Measurements from ENCODE around the gene CRK.
"Not testable (repeated sequence)": the region's sequence is repeated elsewhere in the genome, so short reads cannot be mapped to it uniquely, and the experiment has no call there.

The CRK gene

DNA sequence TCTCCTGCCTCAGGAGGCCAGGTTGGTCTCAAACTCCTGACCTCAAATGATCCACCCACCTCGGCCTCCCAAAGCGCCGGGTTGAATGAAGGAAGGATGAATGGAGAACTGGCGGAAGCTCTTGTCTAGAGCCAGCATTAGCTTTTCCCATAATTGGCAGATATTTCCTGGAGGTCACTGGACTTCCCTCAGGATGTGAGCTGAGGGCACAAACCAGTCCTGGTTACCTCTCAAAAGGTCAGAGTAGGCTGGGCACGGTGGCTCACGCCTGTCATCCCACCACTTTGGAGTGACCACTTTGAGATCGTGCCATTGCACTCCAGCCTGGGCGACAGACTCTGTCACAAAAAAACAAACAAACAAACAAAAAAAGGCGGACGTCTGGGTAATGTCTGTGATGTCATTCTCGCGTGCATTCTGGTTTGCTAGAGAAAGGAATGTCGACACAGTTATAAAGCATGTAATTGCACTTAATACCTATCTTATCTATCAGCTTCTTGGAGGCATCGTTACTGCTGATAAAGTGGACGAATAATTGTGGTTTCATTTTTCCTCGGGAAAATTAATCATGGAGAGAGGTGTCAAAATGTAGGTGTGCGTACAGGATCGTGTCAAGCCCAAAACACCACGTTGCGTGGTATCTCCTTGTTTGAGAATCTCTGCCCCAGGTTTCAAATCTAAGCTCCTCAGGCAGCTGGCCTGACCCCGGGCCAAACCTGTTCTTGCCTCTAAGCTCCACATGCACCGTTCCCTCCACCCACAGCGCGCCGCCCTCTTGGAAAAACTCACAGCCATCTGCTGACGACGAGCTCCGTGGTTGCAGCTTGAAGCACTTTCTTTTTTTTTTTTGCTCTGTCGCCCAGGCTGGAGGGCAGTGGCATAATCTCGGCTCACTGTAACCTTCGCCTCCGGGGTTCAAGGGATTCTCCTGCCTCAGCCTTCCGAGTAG lies 6.4 kb upstream of the CRK start:
- DNase-seq: no peak

DNA sequence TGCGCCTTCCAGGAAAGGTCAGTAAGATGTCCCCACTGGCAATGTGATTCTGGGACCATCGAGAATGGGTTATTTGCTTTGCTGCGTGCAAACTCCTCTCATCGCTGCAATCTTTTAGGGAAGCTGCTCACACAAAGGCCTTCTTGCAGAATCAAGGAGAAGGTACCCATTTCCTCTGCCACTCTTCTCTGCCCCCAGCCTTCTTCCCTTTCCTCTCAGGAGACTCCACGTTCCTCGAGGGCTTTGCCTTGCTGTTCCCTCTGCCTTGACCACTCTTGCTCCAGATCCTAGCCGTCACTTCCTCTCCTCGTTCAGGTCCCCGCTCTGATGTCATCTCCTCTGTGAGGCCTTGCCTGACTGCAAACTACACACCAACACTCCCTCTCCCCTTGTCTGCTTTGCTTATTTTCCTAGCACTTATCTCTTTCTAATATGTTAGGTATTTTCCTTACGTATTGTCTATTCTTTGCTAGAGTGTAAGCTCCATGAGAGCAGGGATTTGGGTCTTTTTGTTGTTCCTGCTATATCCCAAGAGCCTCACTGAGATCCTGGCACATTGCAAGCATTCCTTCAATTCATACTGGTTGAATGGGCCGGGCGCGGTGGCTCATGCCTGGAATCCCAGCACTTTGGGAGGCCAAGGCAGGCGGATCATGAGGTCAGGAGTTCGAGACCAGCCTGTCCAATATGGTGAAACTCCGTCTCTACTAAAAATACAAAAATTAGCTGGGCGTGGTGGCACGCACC lies 5.3 kb upstream of the CRK start:
- no peak for DNase-seq

DNA sequence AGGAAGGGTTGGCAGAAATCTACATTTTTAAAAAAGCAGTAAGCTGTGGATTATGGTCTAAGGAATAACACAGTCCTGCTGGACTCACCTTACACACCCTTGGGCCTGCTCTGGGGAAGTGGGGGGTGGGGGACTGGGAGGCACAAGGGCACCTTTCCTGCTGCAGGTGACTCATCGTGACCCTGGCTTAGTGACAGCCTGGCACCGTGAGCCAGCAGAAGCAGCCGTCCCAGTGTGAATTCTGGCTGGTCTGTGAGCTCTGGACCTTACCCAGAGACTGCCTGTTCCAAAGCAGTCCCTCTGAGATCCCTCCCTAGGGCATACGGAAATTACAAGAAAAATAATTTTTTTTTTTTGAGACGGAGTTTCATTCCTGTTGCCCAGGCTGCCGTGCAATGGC lies 4.2 kb upstream of the CRK start:
- DNase-seq: no peak

DNA sequence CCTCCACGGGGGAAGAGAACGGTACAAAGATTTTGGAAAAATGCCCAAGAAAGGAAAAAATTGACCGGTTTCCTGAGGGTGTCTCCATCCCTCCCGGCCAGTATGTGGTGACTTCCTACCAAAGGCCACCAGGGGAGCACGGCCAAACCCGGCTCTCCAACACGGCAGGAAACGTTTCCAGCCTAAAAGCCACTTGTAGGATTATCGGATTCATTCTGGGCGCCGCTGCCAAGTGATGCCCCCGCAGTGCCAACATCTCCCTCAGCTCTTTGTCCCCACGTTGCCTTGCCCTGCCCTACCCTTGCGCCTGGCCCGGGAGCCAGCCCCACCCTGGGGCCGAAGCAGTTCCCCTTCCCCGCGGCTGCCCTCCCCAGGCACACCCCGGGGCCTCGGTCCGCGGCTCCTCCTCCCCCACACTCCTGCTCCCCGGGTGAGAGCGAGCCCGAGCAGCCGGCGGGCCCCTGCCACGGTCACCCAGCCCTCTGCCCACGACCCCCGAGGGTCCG lies 688 bp downstream of the CRK start:
- no peak for DNase-seq

DNA sequence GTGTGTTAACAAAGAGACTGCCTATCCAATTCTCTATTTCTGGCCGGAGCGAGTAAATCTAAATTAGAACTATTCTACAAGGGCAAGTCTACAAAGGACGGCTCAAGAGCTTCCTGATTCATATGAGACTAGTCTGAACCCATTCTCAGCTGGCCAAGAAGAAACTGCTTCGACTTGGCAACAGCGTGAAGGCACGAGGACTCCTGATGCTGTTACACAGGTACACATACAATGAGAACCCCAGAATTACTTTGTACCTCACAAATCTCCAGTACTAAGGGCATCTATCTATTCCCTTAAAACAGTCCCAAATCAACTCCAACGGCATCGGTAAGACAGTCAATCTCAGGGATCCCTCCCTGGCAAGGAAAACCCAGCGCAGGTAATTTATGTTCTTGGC lies 1.5 kb downstream of the CRK start:
- no peak for DNase-seq

DNA sequence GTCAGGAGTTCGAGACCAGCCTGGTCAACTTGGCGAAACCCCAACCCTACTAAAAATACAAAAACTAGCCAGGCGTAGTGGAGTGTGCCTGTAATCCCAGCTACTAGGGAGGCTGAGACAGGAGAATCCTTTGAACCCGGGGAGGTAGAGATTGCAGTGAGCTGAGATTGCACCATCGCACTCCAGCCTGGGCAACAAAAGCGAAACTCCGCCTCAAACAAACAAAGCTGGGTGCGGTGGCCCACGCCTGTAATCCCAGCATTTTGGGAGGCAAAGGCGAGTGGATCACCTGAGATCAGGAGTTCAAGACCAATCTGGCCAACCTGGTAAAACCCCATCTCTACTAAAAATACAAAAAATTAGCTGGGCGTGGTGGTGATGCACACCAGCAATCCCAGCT lies 2.3 kb downstream of the CRK start:
- not testable (repeated sequence) for DNase-seq

DNA sequence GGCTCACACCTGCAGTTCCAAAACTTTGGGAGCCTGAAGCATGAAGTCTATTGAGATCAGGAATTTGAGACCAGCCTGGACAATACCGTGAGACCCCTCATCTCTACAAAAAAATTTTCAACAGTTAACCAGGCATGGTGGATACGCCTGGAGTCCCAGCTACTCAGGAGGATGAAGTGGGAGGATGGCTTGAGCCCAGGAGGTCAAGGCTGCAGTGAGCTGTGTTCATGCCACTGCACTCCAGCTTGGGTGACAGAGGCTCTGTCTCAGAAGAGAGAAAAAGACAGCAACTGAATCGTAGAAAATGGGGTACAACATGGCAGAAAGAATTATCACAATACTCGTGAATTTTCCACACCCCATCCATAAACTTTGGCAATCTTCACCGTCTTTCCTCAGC lies 3.2 kb downstream of the CRK start:
- no peak for DNase-seq

DNA sequence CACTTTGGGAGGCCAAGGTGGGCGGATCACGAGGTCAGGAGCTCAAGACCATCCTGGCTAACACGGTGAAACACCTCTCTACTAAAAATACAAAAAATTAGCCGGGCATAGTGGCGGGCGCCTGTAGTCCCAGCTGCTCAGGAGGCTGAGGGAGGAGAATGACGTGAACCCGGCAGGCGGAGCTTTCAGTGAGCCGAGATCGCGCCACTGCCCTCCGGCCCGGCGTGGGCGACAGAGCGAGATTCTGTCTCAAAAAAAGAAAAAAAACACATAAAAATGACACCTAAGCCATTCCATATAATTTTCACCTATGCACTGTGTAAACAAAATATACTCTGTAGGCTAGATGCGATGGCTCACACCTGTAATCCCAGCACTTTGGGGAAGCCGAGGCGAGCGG lies 5.8 kb downstream of the CRK start:
- DNase-seq: not testable (repeated sequence)

DNA sequence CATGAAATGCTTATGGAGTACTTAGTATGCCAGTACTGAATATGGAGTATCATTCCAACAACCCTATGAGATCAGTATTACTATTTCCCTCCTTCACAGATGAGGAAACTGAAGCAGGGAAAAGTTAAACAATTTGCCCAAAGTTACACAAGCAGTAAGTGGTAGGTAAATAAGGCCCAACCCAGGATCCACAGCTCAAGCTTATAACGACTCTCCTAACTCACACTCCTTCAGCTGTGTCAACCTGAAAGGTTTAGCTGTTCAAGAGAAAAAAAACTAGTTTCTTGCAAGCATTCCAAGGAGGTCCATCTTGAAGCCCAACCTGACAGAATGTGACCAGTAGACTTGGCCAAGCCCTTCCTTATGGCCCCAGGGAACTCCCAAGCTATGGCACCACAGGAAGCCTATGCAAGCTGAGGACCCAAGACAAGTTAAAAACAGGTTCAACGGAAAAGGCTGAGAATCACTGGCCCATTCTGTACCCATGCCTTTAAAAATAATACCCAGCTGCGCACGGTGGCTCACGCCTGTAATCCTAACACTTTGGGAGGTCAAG lies 6.5 kb downstream of the CRK start:
- DNase-seq: no peak

DNA sequence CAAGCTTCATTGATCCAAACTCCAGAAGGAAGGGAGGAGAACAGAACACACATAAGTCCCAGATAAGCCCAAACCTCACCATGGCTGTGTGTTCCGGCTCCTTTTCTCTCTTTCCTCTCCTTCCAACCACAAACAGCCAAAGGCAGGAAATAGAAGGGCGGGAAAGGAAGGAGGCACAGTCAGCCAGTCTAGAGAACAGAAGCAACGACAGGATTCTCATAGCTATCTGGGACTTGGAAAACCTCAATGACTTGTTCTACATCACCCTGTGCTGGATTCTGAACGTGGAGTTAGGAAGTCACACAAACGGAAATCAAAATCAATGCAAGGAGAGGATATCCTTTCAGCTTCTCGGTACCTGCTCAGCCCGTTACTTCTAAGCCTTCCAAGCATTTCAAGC lies 9.0 kb downstream of the CRK start:
- no peak for DNase-seq

DNA sequence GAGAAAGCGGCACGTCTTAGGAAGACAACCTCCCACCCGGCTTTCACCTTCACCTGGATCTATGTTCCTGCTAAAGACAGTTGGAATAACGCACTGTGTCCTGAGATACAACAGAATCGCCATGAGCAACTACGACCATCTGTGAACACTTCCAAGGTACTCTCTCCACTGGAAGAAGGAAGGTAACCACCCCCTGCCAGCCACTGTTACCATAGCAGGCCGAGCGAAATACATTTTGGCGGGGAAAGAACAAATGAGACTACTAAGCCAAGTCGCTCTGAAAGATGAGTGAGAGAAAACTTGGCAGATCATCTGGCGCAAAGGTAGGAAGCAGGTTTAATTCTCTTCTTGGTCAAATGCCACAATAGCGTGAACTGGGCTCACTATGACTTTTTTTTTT lies 9.8 kb downstream of the CRK start:
- DNase-seq: no peak

DNA sequence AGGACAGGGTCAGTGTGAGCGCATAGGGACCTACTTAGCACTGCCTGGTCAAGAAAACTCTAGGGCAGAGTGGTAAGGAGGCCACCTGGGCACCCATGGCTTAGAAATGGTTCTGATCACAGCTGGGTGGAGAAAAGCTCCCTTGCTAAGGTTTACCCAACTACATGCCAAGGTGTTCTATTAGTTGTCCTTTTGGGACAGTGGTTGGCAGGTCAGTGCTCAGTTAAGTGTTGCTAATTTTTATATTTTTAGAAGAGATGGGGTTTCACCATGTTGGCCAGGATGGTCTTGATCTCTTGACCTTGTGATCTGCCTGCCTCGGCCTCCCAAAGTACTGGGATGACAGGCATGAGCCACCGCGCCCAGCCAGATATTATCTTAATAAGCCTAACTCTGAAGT lies 10.3 kb downstream of the CRK start:
- DNase-seq: not testable (repeated sequence)

DNA sequence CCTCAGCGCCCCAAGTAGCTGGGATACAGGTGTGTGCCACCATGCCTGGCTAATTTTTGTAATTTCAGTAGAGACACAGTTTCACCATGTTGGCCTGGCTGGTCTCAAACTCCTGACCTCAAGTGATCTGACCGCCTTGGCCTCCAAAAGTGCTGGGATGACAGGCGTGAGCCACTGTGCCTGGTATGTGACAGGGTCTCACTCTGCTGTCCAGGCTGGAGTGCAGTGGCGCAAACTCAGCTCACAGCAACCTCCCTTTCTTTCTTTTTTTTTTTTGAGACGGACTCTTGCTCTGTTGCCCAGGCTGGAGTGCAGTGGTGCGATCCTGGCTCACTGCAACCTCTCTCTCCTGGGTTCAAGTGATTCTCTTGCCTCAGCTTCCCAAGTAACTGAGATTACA lies 13.3 kb downstream of the CRK start:
- DNase-seq: not testable (repeated sequence)

DNA sequence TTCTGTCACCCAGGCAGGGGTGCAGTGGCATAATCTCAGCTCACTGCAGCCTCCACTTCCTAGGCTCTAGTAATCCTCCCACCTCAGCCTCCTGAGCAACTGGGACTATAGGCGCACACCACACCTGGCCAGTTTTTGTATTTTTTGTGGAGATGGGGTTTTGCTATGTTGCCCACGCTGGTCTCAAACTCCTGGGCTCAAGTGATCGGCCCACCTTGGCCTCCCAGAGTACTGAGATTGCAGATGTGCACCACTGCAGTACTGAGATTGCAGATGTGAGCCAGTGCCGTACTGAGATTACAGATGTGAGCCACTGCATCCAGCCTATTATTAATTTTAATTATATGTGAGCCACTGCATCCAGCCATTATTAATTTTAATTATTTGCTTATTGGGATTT lies 13.8 kb downstream of the CRK start:
- DNase-seq: no peak

DNA sequence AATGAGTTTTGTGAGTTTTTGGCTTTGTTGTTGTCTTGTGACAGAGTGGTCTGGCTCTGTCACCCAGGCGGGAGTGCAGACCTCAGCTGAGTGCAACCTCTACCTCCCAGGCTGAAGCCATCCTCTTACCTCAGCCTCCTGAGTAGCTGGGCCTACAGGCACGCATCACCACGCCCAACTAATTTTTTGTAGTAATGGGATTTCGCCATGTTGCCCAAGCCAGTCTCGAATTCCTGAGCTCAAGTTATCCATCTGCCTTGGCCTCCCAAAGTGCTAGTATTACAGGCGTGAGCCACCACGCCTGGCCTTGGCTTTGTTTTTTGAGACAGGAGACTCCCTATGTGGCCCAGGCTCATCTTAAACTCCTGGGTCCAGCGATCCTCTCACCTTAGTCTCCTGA lies 15.1 kb downstream of the CRK start:
- DNase-seq: no peak

DNA sequence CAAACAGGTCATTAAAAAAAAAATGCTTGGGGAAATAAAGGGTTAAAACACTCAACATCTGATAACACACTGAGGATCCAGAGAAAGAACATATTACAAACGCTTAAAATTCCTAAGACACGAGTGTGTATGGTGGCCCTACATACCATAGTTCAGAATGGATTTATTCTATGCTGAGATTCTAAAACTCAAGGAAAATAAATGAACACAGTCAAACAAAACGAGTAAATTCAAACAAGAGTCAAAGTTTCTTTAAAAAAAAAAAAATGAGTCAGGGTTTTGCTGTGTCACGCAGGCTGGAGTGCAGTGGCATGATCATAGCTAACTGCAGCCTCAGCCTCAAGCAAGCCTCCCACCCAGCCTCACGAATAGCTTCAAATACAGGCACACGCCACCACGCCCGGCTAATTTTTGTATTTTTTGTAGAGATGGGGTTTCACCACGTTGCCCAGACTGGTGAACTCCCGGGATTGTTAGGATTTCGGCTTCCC lies 17.4 kb downstream of the CRK start:
- no peak for DNase-seq

DNA sequence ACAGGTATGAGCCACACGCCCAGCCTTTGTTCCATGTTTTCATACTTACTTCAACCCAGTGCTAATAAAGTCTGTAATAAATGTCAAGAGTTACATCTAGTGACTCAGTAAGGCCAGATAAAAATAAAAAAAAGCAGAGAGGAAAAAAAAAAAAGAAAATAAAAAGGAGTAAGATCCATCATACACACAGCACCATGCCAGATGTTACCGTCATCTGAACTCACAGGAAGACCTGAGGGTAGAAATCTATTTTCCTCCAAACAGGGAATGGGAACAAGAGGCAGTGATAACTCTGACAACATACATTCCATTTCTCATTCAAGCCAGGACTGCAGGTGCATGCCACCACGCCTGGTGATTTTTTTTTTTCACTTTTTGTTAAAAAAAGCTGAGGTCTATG lies 20.7 kb downstream of the CRK start:
- DNase-seq: no peak

DNA sequence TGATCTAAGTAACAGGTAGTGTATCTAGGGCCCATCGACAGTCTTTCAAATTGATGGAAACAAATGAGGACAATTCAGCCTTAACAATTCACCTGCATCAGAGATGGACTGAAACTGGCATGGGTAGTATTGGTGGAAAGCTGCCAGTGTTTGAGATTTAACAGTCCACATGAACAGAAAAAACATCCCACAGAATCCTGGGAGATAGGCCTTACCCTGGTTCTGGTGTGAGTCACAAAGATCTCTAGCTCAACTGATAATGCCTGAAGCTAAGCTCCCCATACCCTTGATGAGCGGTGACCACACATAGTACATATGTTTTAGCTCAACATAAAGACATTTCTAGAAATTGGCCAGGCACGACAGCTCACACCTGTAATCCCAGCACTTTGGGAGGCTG lies 21.9 kb downstream of the CRK start:
- no peak for DNase-seq

DNA sequence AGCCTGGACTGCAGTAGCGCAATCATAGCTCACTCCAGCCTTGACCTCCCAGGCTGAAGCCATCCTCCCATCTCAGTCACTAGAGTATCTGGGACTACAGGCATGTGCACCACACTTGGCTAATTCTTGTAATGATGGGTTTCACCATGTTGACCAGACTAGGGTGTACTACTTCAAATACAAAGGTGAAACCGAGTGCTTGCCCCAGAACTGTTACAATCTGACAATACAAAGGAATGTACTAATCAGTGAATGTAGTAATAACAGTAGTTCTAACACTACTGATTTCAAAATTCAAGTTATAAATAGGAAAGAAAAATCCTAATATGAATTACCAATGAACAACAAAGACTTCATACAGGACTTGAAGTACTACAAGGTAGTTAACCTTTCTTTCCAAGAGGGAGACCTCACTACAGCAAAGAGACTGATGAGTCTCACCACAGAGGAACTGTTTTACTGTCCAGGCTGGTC lies 24.4 kb downstream of the CRK start:
- peak; percentile 17 for DNase-seq

DNA sequence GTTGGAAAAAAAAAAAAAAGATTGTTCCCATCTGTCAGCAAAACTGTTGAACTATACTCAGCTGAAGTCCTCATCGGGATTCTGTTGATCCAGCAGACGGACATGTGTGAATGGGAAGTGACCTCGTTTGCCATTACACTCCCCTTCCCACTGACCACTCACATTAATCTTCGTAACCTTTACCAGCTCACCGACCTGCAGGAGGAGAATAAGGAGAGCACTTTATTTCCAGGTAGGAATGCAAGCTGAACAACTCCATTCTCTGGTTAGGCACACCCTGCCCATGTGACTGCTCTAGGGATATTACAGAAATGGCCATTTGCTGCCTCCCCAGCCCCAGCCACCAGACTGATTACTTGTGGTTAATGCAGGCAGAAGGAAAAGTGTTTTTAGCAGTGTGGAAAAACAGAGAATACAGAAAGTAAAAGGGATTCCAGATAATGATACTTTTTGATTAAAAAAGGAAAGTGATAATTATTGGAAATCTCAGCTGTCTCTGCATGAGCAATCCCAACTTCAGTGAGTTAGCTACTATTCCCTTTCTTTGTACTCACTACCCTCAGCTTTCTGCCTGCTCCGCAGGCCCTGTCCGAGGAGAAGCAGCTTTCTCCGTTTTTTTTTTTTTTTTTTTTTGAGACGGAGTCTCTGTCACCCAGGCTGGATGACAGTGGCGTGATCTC lies 32.4 kb downstream of the CRK start:
- no peak for DNase-seq

DNA sequence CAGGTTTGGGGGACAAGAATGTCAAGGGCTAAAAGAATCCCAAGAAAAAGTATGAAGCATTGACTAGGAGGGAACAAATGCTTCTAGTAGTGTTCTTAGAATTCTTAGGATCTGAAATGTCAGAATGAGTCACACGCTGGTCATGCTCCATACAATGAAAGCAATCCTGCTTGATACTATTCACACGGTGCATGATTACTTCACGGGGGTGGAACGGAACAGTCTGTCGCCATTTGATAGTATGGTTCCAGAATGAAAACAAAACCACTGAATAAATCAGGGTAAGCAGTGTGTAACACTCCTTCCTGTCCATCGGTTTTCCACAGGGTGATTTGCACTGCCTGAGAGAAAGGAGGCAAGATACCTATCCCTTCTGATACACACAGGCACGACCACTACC lies 33.1 kb downstream of the CRK start:
- no peak for DNase-seq

DNA sequence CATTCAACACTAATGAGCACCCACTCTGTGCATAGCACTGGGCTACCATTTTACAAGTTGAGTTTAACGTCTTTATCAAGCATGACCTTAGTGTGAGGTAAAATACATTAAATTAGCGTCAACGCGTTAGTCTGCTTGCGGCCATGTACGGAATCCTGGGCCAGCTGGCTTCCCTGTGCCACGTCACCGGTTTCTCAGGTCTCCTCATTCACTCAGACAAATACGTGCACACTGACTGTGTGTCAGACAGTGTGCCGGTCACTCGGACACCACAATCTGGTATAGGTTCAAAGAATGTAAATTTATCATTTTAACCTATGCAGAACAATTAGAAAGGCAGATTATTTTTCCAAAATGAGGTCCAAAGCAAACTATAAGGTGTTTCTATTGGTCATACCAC lies 34.6 kb downstream of the CRK start:
- no peak for DNase-seq

DNA sequence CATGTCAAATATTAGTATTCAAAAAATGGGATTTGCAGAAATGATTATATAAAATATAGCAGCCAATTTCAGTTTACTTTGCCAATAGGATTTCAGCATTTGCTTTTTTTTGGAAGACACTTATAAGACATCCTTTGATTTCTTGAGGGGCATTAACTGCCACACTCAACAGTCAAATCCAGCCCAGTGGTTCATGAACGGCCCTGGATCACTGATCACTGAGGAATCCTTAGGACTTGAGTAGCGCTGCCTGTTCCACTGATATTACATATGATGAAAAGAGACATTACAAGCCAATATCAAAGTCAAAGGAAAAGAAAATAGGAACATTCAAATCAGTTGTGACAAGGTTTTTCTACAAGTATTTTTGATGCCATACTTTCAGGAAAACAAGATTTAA lies 35.1 kb downstream of the CRK start:
- no peak for DNase-seq

Measured in NCI-H2227 treated with DMSO at 0.1 percent for 48 hours (cell line).